GM10266 (cell line): Measurements from ENCODE around the gene SMOC2.

Experiments used
- DNase-seq: peaks from one replicate; pipeline ENCODE4 v3.0.0; 2012; ENCODE audit errors: extremely low spot score
- CTCF ChIP-seq: IDR thresholded peaks from 2 replicates; pipeline ENCODE4 v1.5.1; 2012; ENCODE audit warnings: mild to moderate bottlenecking, low read depth; ENCODE audit not compliant: control insufficient read depth, insufficient read depth; ENCODE audit errors: missing control alignments

The SMOC2 gene

DNA sequence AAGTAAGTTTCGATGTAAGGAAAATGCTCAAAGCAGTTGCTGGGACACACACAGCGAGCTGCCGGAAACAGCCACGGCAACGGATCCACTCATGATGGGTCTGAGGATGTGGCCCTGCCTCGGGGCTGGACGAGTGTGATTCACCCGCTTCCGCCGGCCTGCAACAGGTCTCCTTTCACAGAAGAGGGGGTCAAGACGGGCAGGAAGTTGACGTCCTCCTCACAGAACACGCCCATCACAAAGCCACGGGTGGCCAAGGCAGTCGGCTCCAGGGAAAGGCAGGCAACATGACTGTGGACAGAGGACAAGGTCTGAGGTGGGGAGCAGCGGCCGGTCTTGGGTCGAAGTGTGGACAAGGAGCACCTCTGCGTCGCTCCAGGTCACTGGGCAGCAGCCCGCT is 29.9 kb upstream of the SMOC2 start:
- TF ChIP-seq CTCF: no peak
- DNase-seq: no peak

- no peak for TF ChIP-seq CTCF
- DNase-seq: no peak
These were observed 29.2 kb upstream of the SMOC2 start for GRCh38 chr6:168411793-168412192.

GRCh38 chr6:168412456-168412855 is 28.5 kb upstream of the SMOC2 start:
- DNase-seq: no peak
- no peak for TF ChIP-seq CTCF

GRCh38 chr6:168413018-168413720 is 27.8 kb upstream of the SMOC2 start:
- DNase-seq: no peak
- TF ChIP-seq CTCF: no peak

DNA sequence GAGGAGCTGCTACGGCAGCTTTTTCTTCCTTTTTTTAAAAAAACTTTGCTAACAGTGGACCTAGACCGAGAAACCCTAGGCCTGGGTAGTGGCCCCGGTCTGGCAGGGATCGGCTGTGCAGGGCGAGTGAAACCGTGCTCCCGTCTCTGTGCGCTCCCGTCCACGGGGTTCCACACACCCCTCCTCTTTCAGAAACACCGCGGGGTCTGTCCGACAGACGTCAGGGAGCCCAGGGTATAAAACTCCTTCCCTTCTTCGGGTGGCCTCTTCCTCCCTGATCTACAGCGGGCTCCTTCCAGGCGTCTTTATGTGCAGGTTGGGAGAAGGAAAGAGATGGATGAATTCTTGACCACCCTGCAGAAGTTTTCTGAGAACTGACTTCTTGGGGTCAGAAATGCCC is 27.1 kb upstream of the SMOC2 start:
- DNase-seq: no peak
- TF ChIP-seq CTCF: no peak

- no peak for DNase-seq
- TF ChIP-seq CTCF: no peak
These were observed 26.5 kb upstream of the SMOC2 start for GRCh38 chr6:168414336-168415097.
